ENCODE results near the gene EEPD1.

Gene EEPD1

DNA sequence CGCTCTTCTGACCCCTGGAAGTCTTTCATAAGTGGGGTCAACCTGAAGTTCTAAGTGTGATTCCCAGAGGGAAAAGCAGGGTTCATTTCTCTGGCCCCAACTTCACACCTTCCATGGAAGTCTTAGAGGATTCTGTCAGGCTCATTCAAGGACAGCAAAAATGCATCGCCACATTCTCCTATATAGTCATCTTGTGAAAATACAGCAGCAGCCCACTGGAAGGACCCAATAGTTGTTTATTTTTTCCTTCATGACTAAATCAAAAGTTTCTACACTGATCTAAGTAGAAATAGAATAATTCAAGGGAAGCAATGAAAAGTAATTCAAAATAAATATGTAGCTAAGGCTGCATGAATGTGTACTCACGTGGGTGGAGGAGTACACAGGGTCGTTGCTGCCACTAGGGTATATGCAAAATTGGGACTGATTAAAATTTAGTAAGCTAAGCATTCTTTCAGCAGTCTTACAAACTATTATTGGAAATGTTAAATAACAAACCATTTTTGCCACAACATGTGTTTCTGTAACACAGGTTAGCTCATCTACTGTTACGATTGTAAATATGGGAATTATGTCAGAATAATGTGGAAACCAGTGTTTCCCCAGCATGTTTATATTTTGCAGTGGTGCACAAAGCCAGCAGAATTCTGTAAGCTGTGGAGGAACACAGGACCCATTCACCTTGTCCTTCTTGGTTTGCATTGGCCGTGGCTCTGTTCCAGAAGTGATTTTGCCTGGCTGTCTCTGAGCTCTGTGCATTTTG, 33.5 kb downstream of the EEPD1 start:
- DNase-seq, result no peak
- intact Hi-C loops (cut with DNase I), result loop anchor here (5.0 kb wide), 1 partner anchor 34 kb away; the partner anchor contains the start of gene EEPD1

DNA sequence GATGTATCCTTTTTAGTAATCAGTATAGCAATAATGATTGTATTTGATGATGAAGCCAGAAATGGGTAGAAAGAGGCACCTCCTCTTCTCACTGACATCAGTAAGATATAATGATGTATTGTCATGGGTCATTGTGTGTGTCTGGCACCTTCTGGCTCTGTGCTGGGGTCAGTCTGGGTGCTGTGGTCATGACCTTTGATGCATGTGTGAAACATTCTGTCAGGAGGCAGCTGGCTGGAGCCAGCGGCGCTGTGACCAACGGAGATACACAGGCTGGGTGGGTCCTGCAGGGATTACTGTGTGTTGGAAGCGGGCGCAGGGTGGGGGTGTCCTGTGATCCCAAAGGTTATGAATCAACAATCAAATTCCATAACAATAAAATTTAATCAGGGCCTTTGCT, 35.2 kb downstream of the EEPD1 start:
- DNase-seq, result peak in 7 of 10 donors; percentile 32 to 93 (median 57)
- intact Hi-C loops (cut with DNase I), result loop anchor here (5.0 kb wide), 1 partner anchor 36 kb away; the partner anchor contains the start of gene EEPD1

DNA sequence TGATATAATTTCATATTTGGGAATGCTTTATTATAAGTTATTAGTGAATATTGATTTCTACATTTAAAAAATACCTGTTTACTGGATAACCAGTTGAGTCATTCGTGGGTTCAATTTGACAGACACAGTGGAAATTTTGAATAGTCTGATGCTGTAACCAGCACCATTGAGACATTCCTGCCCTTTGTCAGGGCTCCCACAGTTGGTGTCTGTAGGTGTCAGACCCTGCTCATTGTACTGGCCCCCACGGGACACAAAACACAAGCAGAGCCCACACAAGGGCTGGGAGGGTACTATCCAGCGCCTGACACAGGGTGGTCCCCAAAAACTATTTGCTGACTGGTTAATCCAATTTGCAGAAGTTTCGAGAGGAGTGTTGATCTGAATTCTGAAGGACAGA, 35.9 kb downstream of the EEPD1 start:
- intact Hi-C loops (cut with DNase I), result loop anchor here (5.0 kb wide), 1 partner anchor 37 kb away; the partner anchor contains the start of gene EEPD1
- no peak for DNase-seq

DNA sequence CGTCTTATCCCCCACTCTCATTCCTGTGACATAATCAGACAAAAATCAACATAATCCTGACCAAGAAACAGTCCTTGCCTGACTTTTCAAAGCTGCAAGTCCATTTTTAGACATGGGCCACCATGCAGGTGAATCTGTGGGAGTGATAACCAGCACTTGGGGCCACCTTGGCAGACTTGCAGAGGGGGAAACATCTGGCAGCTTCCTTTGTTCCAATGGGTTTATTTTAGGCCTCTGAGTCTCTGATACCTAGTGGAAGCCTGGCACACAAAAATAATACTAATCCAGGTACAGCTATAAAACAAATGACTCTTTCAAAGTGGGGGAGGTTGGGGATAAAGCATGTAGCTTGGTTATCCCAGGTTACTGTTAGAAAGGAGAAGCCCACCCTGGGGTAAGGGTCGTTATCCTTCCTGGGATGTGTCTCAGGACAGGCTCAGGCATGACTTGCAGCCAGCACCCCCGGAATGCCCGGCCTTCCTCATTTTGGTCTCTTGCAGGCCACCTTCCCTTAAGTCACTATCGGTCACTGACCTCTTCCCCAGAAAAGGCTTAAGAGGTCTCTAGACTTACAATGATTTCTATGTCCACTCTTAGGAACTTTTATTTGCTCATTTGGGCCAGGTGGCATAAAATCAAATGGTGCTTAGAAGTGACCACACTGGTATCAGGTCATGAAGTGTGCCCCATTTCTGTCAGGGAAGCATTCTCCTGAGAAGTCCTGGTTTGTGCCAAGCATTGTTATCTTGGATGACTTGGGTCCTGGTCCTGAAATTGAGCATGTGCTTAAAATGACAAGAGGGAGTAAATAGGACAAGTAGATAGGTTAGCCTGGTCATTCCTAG, 37.6 kb downstream of the EEPD1 start:
- intact Hi-C loops (cut with DNase I), result no loop called here
- DNase-seq, result peak in 1 of 10 donors; percentile 60

DNA sequence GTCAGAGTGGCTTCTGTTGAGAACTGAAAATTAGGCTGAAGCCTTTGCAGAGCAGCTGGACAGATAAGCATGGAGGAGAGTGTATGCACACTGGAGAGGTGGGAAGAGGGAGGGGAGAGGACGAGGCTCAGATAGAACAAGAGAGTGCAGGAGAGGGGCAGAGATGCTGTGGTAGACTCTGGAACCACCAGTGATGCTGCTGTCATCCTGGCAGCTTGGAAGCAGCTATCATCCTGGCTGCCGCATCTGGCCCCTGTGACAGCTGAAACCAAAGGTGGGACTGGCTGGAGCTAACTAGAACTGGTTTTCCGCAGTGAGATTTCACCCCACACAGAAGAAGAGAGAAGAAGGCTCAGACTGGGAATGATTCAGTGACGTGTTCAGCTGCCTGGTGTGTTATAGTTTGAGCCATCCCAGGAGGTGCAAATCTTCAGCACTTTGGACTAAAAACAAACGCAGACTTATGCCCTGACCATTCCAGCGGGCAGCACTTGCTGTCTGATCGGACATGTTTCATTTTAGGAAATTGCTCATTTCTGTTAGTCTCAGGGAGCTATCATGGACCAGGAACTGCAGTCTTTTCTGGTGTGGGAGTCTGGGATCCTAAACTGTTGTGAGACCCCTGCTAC, 38.4 kb downstream of the EEPD1 start:
- intact Hi-C loops (cut with DNase I), result no loop called here
- no peak for DNase-seq

DNA sequence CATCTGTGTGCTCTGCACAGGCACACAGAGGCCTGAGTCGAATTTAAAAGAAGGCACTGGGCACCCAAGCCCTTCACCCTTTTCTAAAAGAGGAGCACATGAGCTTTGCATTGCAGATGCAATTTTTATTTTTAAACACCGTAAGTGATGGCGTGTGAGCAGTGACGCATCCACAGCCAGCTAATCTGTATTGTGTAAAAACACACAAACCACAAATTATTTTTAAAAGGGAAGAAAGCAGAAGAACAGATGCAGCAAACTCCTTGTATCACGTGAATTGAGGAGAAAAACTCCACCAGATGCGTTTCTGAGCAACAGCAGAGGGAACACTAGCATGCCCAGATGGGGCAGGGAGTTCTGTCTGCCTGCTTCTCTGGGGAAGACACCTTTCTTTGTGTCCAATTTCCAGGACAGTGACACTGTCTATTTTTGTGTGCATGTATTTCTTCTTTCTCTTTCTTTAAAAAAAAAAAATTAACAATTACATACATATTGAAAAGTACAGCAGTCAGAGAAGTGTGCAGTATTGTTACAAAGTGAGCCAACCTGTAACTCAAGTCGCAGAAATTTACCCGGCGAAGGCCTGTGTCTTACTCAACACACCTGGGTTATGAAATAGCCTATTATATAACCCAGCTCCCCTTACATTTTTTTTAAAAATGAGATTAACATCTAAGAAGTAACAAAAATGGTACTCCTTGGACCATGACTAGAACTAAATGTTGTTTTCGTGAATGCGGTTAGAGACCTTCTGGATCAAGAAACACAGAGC, 39.2 kb downstream of the EEPD1 start:
- DNase-seq, result peak in 2 of 10 donors; percentile 40 to 83
- intact Hi-C loops (cut with DNase I), result no loop called here

DNA sequence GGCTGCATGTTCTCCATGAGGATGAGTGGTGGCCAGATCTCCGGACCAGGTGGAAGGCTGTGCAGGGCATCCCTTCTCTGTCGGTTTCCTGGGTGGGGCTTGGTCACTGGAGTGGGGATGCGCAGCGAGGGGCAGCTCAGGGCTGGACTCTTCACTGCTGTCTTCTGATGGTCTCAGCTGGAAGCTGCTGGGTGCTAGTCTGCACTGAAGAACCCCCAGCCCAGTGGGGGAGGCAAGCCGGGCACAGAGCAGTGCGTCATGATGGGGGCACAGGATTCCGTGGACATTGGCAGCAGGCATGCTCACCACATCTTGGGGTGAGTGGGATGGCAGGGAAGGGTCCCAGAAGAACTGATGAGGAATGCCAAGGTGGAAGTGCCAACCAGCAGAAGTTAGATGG, 39.8 kb downstream of the EEPD1 start:
- intact Hi-C loops (cut with DNase I), result no loop called here

DNA sequence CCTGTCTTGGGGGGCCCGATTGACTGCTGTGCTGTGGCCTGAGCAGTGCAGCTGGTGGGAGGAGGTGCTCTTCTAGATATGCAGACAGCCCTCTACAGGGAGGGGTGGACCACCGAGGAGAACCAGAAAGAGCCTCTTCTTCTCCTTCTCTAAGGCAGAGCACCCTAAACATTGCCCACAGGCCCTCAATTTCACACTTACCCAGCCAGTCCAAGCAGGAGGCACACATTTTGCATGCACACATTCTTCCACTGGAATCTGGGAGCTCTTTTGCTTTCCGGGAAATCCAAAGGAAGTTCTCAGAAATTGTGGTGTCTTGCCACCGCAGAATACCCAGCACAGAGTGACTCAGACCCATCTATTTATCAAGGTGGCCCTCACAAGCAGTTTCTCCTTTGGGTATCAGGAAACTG, 45.8 kb downstream of the EEPD1 start:
- intact Hi-C loops (cut with DNase I), result no loop called here
- no peak for DNase-seq

More for the DNA sequence above, 39.8 kb downstream of the EEPD1 start:
- DNase-seq, result no peak

DNA sequence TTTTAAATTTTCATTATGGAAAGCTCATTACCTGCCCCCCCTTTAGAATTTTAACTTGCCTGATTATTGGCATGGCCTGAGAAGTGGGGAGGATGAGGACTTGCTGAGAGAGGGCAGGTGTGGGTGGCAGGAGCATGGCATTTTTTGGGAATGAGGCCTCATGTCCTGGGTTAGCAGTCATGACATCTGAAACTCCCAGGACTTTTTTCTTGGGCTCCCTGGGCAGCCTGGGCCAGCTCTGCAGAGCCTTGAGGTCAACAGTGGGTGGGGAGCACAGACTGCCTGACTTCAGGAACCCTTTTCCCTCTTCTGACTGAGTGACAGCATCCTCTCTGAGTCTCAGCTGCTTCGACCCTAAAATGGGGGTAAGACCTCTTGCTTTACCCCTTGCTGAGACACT, 46.3 kb downstream of the EEPD1 start:
- DNase-seq, result peak in 1 of 10 donors; percentile 55
- intact Hi-C loops (cut with DNase I), result no loop called here

DNA sequence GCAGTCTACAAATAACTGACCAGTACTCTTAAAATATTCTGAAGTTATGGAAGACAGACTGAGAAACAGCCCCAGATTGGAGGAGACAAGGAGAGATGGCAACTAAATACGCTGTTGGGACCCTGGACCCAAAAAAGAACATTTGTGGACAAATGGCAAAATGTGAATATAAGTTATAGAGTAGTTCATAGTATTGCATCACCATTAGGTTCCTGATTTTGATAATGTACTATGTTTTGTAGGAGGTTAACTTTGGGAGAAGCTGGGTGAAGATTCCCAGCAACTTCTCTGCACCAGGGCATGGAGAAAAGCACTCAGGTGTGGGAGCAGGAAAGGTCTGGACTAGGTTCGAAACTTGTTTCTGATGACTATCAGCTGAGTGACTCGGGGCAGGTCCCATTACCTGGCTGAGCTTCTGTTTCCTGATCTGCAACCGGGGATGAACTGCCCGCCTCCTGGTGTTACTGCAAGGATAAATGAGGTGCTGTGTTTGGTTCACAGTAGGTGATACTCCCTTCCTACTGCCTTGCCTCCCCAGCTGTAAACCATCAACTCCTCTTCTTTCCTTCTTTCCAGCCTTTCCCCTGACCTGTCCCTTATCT, 48.2 kb downstream of the EEPD1 start:
- intact Hi-C loops (cut with DNase I), result no loop called here
- no peak for DNase-seq

DNA sequence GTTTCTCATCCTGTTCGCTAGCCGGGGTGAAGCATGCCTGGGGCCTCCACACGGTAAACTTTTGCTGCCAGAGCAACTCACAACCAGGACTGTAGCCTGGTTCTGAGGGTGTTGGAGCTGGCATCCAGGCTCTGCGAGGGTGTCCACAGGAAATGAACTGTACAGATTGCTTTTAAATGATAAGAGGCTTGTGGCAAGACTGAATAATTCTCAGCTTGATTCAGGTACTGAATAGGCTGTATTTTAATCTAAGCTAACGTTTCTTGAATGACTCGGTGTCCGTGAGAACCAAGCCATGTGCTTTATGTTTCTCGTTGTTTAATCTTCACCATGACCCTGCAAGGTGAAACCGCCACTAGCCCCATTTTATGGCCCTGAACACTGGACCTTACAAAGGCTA, 49.3 kb downstream of the EEPD1 start:
- intact Hi-C loops (cut with DNase I), result no loop called here
- DNase-seq, result no peak

DNA sequence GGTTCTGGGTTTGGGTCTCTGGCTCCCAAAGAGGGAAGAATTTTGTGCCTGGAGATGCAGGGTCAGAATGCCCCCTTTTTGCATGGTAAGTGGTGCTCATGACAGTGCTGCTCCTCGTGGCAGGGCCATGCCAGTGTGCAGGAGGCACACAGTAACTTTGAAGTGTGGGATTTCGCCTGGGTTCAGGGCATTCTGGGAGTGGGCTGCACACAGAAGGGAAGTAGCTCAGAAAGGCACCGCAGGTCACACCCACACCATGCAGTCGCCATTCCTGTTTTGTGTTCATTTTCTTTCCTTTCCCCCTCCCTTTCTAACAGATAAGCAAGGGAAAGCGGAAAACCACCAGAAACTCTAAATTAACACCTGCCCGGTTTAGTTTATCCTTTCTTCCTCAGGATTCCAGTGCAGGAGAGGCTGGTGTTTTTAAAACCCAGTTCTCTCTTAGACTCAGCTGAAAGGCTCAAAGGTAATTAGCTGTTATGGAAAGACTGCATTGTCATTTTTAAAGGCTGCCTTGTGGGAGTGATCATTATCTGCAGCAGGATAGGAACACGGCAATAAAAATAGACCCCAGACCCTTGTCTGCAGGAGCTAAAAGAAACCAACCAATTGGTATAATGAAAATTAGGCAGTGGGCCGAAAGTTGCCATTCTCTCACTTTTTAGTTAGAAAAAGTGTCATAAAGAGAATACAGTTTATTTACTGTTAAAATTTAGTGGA, 50.2 kb downstream of the EEPD1 start:
- DNase-seq, result no peak
- intact Hi-C loops (cut with DNase I), result no loop called here

DNA sequence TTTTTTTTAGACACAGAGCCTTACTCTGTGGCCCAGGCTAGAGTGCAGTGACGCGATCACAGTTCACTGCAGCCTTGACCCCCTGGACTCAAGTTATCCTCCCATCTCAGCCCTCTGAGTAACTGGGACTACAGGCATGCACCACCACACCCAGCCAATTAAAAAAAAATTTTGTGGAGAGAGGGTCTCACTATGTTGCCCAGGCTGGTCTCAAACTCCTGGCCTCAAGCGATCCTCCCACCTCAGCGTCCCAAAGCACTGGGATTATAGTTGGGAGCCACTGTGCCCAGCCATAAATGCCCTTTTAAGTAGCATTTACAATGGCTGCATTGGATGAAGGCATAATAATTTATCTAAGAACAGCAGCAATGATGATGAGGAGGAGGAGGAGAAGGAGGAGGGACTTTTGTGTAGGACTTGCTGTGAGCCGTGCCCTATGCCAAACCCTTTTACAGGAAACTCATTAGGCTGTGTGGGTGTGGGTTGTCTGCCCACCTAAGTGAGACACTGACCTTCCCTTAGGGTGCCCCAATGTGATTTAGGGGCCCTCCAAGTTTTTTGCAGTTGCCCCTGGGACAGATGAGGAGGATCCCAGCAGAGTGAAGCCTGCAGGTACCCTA, 51.1 kb downstream of the EEPD1 start:
- no peak for DNase-seq
- intact Hi-C loops (cut with DNase I), result no loop called here

DNA sequence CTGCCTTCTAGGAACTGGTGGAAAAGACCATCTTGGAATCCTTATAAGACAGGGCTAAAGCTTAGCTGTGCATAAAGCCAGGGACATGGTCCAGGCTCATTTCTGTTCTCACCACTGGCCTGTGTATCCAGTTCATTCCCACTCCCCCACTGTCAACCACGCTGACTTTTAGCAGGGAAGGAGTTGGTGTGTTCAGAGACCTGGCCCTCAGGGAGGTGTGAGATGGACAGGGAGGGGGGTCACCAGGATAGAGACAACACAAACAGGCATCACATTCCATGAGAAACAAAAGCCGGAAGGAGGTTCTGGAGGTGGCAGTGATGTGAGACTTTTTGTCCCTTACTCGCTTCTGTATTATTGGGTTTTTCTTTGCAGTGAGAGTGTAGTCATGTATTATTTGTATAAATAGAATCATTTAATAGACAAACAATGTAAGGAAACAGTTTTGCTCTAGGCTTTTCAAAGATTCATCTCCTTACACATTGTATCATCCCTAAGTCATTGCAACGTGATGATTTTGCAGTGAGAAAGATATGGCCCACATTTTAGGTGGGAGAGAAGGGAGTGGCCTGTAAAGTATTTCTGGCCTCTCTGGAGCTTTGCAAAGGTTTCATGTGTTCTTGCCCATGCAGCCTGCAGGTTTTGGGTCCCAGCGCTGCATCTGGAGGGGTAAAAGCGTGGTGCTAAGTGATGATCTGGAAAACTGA, 52.0 kb downstream of the EEPD1 start:
- DNase-seq, result no peak
- intact Hi-C loops (cut with DNase I), result loop anchor here (5.0 kb wide), 2 partner anchors 57 to 87 kb away; no protein-coding TSS in a partner anchor

DNA sequence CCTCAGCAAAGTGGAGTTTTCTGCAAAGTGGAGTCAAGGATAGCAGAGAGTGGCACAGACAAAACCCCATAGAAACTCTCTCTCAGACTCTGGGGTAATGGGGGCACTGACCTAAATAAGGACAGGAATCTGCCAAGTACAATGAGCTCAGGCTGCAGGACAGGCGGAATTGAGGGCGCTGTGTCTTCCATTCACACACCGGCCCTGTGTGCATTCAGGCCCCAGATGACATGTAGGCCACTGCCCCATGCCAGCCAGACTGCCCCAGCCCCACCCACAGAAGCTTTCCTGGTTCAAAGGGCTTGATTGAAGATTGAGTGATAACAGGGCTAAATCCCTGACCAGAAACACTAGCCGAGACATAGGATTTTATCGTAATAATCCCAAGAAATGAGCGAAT, 52.7 kb downstream of the EEPD1 start:
- intact Hi-C loops (cut with DNase I), result loop anchor here (5.0 kb wide), 2 partner anchors 56 to 86 kb away; no protein-coding TSS in a partner anchor
- DNase-seq, result peak in 1 of 10 donors; percentile 80

DNA sequence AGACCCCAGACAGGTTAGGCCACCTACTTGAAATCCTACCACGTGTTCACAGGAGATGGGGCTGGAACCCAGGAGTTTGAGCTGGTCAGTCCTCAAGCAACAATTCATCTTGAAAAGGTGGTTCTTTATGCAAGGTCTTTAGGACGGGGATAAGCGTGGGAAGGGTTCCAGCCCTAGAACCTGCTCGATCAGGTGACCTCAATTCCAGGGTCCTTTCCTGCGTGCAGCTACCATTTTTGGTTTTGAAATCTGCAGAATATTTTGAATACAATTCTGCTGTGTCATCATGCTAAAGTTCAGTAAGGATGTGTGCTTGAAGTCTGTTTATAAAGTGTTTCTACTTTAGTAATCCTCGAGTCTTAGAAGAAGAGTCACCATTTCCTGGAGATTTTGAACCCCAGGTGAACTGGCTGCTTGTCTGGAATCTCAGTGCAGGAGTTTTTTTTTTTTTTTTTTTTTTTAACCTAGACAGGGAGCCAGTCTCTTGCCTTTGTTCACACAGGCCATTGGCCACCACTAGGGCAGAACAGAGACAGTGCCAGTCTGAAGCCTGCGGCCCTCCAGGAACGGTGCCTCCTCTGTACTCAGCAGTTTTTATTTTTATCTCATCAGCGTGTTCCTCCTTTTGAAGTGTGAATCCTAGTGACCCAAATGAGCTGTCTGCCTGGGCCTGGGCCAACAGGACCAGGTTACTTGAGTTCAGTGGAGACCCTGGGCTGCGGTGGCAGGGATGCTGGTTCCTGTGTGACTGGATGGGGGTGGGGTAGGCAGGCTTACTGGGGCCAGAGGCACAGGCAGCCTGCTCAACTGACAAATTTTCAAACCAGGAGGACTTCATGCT, 54.6 kb downstream of the EEPD1 start:
- intact Hi-C loops (cut with DNase I), result loop anchor here (5.0 kb wide), 2 partner anchors 55 to 85 kb away; no protein-coding TSS in a partner anchor
- peak in 7 of 10 donors; percentile 33 to 91 (median 44) for DNase-seq

DNA sequence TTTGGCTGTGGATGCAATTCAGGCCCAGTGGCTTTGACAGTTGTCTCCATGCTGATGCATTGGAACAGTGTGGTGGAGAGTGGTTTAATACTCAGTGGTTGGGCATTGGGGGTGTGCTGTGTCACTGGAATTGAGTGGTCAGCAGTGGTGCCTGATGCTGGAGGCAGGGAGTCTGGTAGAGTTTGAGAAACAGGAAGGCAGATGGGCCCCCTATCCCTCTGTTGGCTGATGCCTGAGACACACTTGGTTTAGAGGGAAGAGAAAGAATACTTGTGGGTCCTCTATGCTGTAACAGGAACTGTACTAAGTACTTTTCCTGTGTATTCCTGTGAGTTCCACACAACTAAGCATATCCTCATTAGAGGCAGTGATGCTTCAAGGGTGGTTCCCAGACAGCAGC, 55.4 kb downstream of the EEPD1 start:
- intact Hi-C loops (cut with DNase I), result loop anchor here (5.0 kb wide), 2 partner anchors 54 to 84 kb away; no protein-coding TSS in a partner anchor
- no peak for DNase-seq
